ENCODE results near the gene VPS4B.

GRCh38 chr18:63438181-63438580 is 15.9 kb upstream of the VPS4B start:
- no peak for TF ChIP-seq EZH2 (IDR thresholded peaks at IDR 0.05; ENCODE audit: borderline replicate concordance, low read length)
- TF ChIP-seq, protein P1, sequence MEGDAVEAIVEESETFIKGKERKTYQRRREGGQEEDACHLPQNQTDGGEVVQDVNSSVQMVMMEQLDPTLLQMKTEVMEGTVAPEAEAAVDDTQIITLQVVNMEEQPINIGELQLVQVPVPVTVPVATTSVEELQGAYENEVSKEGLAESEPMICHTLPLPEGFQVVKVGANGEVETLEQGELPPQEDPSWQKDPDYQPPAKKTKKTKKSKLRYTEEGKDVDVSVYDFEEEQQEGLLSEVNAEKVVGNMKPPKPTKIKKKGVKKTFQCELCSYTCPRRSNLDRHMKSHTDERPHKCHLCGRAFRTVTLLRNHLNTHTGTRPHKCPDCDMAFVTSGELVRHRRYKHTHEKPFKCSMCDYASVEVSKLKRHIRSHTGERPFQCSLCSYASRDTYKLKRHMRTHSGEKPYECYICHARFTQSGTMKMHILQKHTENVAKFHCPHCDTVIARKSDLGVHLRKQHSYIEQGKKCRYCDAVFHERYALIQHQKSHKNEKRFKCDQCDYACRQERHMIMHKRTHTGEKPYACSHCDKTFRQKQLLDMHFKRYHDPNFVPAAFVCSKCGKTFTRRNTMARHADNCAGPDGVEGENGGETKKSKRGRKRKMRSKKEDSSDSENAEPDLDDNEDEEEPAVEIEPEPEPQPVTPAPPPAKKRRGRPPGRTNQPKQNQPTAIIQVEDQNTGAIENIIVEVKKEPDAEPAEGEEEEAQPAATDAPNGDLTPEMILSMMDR (conservative IDR thresholded peaks at IDR 0.05 in 1 of 2, IDR thresholded peaks at IDR 0.05 in 1 of 2; ENCODE audit: extremely low read depth in 1 of 2, insufficient read depth in 1 of 2, low read depth in 1 of 2, low read length in 2 of 2) = no peak
